Measurements from ENCODE around the gene ADAMTS2.

The ADAMTS2 gene

DNA sequence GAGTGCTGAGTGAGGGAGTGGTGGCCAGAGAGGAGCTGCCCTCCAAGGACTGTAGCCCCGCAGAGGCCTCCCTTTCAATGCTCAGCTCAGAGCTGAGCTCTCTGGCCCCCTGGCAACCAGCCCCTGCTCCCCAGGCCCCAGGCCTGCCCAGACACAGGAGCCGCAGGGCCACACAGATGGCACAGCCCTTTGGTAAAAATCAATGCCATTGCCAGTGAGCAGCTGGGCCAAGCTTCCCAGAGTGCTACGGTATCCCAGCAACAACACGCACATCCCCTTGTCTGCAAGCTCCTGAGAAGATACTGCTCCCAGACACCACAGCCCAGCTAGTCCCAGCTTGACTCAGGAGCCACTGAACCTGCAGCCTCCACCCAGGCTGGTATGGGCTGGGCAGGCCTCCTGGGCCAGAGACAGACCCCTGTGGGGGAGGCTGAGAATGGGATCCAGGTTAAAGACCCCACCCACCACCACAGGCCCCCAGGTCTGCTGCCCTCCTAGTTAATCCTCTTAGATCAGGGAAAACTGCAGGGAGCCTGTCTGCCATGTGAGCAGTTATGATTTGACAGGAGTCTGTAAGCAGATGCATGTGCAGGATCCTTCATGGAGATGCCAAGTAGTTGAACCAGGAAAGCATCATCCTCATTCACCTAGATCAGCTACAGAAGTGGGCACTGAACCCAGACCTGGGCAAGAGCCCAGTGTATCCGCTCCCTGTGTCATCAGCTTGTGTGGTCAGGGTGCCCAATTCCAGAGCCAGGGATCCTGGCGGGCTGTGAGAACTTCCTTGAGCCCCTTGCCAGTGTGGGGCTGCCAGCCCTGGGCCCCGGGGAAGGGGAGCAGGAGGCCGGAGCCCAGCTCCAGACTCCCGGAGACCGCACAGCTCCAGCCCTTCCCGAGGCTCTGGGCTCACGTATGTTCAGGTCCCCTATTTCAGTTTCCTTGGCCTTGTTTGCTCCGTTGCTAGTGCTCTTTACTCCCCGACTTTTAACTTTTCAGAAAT is 26.7 kb upstream of the ADAMTS2 start:
- DNase-seq (ENCODE audit: low read depth in 2 of 2) = no peak

DNA sequence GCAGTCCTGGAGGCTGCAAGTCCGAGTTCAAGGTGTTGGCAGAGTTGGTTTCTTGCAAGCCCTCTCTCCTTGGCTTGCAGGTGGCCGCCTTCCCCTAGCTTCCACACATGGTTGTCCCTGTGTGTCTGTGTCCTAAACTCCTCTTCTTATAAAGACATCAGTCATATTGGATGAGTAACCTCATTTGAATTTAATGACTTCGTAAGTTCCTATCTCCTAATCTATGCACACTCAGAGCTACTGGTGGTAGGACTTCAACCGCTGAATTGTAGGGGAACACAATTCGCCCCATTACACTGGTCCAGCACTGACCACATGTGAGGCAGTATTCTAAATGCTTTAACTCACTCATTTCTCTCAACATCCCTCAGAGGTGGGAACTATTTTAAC is 25.9 kb upstream of the ADAMTS2 start:
- DNase-seq (ENCODE audit: low read depth in 2 of 2) = no peak

DNA sequence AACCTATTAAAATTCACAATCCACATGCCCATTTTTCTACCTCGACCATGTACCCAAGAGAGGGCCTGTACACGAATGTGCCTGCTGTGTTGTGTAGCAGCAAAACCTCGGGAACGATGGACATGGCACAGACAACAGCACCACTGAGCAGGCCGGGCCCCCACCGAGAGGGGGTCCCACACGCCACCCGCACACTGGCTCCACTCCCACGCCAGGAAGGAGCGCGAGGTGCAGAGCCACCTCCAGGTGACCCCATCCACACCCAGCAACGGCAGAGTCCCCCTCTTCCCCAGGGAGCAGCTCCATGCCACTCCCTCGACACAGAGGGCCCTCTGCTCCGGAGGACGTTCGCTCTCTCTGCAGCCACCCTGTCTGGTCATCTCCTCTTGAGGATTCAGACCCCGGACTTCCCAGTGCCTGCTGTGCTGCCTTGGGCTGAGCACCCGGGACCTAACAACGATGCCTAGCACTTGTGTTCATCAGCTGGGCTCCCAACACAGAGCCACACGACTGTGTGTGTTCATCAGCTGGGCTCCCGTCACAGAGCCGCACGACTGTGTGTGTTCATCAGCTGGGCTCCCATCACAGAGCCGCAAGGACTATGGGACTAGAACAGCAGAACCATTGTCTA is 25.3 kb upstream of the ADAMTS2 start:
- DNase-seq (ENCODE audit: low read depth in 2 of 2) = no peak

- DNase-seq (ENCODE audit: low read depth in 2 of 2) = no peak
These were observed 24.2 kb upstream of the ADAMTS2 start for GRCh38 chr5:179369530-179369884.

- DNase-seq (ENCODE audit: low read depth in 2 of 2) = no peak
These were observed 23.7 kb upstream of the ADAMTS2 start for GRCh38 chr5:179368806-179369529.

DNA sequence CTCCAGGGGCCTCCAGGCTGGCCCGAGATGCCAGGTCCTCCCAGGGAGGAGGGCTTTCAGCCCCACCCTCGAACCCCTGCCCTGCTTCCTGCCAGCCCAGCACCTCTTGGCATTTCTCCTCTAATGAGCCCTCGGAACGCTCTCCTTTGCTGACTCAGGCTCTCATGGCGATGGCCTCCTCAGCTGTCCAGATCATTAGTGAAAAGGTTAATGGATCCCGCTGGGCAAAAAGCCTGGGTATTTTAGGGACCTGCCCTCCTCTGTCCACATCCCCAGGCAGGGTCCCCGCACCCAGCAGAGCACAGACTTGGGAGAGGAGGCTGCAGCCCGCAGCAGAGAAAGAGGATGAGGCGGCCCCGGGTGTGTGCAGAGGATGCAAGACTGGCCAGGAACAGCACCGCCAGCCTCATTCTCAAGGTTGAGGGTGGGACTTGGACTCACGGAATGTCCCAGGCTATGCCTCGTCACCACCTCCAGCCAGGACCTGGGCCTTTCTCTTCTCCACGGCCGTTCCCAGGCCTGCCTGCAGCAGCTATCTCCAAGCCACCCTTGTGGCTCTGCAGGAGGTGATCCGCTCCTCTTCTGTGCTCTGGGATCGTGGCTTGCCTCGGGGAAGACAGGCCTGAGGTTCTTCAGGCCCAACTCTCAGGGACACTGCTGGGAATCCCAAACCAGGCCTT is 23.0 kb upstream of the ADAMTS2 start:
- DNase-seq (ENCODE audit: low read depth in 2 of 2) = no peak

- DNase-seq (ENCODE audit: low read depth in 2 of 2) = no peak
These were observed 22.2 kb upstream of the ADAMTS2 start for GRCh38 chr5:179367491-179367890.

DNA sequence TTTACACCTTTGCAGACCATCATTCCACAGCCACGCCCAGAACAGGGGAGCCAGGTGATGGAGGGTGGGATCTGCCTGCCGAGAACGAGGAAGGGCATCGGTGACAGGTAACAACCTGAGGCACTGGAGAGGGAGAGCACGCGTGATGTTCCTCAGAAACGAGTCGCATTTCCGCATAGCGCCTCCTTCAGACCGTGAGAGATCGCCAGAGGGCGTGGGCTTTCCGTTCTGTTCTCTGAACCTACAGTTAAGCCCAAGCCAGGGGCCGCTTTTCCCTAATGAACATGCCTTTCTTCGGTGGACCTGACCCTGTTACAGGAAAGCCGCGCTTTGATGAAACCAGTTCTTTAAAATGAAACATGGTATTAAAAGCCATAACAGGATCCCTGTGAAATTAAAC is 17.1 kb upstream of the ADAMTS2 start:
- DNase-seq (ENCODE audit: low read depth in 2 of 2) = no peak

- DNase-seq (ENCODE audit: low read depth in 2 of 2) = no peak
These were observed 15.9 kb upstream of the ADAMTS2 start for GRCh38 chr5:179361037-179361603.

DNA sequence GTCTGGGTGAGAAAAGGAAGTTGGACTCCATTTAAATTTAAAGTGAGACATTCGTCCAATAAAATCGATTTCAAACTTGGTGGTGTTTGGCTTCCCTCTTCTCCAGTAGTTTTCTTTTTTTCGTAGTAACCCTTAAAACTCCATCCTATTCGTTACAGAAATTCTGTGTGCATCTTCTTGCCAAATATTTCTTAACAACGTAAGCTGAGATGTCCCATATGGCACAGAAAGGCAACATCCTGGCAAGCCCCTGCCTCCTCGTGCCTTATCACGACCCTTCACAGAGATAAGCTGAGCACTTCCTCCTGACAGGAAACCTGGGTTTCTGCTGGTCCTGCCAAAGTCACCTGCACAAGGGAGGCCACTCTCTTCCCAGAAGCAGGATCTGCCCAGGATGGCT is 11.8 kb upstream of the ADAMTS2 start:
- DNase-seq (ENCODE audit: low read depth in 2 of 2) = no peak

- no peak for DNase-seq (ENCODE audit: low read depth in 2 of 2)
These were observed 11.0 kb upstream of the ADAMTS2 start for GRCh38 chr5:179355976-179356974.

- DNase-seq (ENCODE audit: low read depth in 2 of 2) = no peak
These were observed 9.1 kb upstream of the ADAMTS2 start for GRCh38 chr5:179354305-179354882.

DNA sequence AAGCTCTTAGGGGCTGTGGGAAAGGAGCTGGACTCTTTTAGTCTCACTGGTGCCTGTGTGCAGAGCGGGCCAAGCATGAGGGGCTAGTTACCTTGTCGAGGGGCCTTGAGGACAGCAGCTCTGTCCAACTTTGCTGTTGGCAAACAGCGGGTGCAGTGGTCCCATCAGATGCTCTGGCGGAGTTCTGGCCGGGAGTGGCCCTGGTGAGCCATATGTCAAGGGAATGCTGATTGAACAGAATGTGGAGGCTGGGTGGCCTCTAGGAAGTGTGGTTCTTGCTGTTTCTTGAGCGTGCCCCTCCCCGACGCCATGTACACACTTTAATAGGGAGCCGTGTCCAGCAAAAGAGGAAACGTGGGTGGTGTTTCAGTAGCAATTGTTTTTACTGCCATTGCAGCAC is 3.6 kb upstream of the ADAMTS2 start:
- DNase-seq (ENCODE audit: low read depth in 2 of 2) = no peak

DNA sequence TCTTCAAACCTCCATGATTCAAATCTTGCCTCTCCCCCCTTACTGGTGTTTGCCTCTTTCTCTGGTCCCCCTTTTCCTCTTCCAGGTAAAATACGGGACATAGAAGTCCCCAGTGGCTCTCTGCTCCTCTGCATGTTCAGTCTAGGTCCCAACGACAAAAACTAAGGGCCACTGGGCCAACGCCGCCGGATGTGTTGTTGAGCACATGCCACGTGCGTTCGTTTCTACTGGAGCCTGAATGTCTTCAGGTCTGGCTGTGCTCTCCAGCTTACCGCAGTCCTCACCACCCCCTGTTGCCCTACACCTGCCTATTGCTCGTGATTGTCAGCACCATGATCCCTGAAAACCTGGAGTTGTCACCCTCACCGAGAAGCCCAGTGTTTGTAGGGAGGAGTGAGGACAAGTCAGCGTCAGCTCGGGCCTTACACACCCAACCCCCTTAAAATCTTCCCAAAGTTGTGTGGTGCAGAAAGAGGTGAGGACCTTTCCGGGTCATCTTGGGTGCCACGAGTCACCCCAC is 2.8 kb upstream of the ADAMTS2 start:
- no peak for DNase-seq (ENCODE audit: low read depth in 2 of 2)

GRCh38 chr5:179347581-179347980 is 2.3 kb upstream of the ADAMTS2 start:
- DNase-seq (ENCODE audit: low read depth in 2 of 2) = no peak

DNA sequence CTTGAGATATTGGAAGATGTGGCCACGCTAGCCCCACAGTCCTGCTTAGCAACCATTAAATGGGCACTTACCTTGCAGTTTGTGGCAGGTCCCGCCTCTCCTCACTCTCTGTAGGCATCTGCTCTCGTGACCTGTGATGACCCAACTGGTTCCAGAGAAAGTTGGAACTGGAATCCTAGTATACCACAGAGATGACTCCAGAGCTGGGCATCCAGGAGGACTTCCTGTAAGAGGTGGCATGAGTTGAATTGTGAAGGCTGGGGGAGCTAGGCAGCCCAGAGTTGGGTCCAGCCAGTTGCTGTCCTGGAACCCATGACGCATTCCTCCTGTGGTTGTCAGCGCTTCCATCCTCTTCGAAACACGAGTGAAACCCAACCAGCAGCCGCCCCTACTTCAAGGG is 1.6 kb upstream of the ADAMTS2 start:
- DNase-seq (ENCODE audit: low read depth in 2 of 2) = no peak

DNA sequence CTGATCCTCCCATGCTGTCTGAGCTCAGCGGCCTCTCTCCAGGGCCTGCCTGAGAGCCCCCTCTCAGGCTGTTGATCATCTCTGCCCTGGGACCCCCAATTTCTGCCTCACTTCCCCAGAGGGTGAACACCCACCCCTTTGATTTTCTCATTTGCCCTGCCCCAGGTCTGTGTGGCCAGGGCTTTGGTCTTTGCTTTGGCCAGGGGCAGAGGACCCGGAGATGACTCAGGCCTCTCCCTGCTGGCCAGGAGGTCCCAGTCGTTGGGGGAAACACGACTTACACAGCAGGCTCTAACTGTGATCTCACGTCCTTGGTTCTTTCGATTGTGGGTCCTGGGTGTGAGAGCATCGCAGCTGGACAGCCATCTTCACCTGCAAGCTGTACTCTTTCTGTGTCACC is 1.1 kb upstream of the ADAMTS2 start:
- no peak for DNase-seq (ENCODE audit: low read depth in 2 of 2)

- no peak for DNase-seq (ENCODE audit: low read depth in 2 of 2)
These were observed 153 bp downstream of the ADAMTS2 start for GRCh38 chr5:179345183-179345432.

- no peak for DNase-seq (ENCODE audit: low read depth in 2 of 2)
These were observed 654 bp downstream of the ADAMTS2 start for GRCh38 chr5:179344431-179345182.
